PFSK-1 (cell line): ENCODE measurements around the gene SPOCK3.

ENCODE experiments used
- POLR2AphosphoS5 ChIP-seq: IDR thresholded peaks from 2 replicates; pipeline ENCODE4 v1.6.1; 2012; ENCODE audit warnings: low read depth, mild to moderate bottlenecking, control low read depth, low read length, moderate library complexity
- SIN3A ChIP-seq: IDR thresholded peaks from 2 replicates; pipeline ENCODE4 v1.6.1; 2012; ENCODE audit warnings: mild to moderate bottlenecking, low read length, moderate library complexity, borderline replicate concordance; ENCODE audit not compliant: insufficient read depth
- TAF1 ChIP-seq: IDR thresholded peaks from 2 replicates; pipeline ENCODE4 v1.6.1; 2012; ENCODE audit warnings: low read length, control low read depth, borderline replicate concordance; ENCODE audit not compliant: insufficient read depth

DNA sequence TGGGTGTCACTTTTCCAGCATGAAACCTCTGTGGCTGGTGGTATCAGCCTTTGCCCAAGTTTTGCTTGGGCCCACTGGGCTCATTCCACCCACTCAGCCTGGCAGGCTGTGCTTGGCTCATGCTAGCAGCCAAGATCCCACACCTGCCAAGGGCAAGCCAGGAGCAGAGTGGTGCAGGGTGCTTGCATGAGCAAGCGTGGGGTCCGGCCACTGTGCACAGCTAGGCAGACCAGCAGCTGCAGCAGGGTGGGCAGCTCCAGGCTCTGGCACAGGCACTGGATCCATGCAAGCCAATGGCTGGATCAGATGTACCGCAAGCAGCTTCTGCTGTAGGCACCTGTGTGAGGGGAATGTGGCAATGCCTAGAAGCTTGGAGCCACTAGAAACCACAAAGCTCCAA, 253.9 kb downstream of the SPOCK3 start:
- TF ChIP-seq POLR2AphosphoS5 (no peak), TAF1 (no peak), SIN3A (no peak)
